Activated T-helper 17 cell treated with anti-CD3 and anti-CD28 coated beads, Interleukin-2, amount 50 U/mL, for 72 hours (primary cell): ENCODE results near the gene ZBTB49. TPM values are rescaled to one million over a fixed set of nuclear protein-coding genes. Genes with fewer than 3 reads are reported as not detected.
"Not testable (repeated sequence)": the region's sequence is repeated elsewhere in the genome, so short reads cannot be mapped to it uniquely, and the experiment has no call there.

ENCODE experiments used
- ATAC-seq: fragments of 150-1000 bp; cut with Tn5 transposase; replicated peaks from 2 replicates; pipeline ENCODE4 v1.10.0; 2021; ENCODE audit warnings: mild to moderate bottlenecking, moderate library complexity
- H3K27ac Mint-ChIP-seq: one replicate; pipeline ENCODE4 v1.8.0; 2022; ENCODE audit warnings: mixed read lengths
- H3K27me3 Mint-ChIP-seq: one replicate; pipeline ENCODE4 v1.8.0; 2022; ENCODE audit warnings: mixed read lengths
- H3K36me3 Mint-ChIP-seq: one replicate; pipeline ENCODE4 v1.8.0; 2022; ENCODE audit warnings: low read depth, mild to moderate bottlenecking, mixed read lengths
- H3K4me1 Mint-ChIP-seq: one replicate; pipeline ENCODE4 v1.8.0; 2022; ENCODE audit warnings: mixed read lengths
- H3K4me3 Mint-ChIP-seq: one replicate; pipeline ENCODE4 v1.8.0; 2022; ENCODE audit warnings: mild to moderate bottlenecking, mixed read lengths
- H3K9me3 Mint-ChIP-seq: one replicate; pipeline ENCODE4 v1.8.0; 2022; ENCODE audit warnings: mixed read lengths
- total RNA-seq, 2 donors: library from RNA; stranded (reverse); gene quantifications; one replicate each; pipeline ENCODE4 v1.2.3, GENCODE V29; 2022

The ZBTB49 gene
- total RNA-seq, 2 donors from 2014 or later, result 3.5 to 7.6 TPM

DNA sequence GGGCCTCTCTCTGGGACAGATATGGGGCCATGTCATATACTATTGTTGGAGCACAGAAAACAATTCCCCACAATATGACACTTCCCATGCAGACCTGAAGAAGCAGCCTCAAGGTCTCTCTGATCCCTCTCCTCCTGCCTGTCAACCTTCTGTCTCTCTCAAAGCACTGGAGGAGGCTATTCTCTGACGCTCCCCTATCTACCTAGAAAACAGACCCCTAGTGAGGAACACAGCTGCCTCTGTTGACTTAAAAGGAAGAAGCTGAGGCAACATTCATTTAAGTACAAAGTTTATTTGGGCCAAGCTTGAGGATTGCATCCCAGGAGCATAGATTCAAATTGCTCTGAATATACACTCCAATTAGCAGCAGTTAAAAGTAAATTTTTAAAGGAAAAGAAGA is 57.5 kb downstream of the ZBTB49 start:
- peaks cover 3% of the 10 kb centered on the region for H3K9me3 Mint-ChIP-seq
- H3K27ac Mint-ChIP-seq, result no peak overlapping the region
- H3K36me3 Mint-ChIP-seq, result no peaks in the 10 kb centered on the region
- no peak overlapping the region for H3K4me3 Mint-ChIP-seq
- ATAC-seq, result no peak
- H3K4me1 Mint-ChIP-seq, result peaks cover 13% of the 10 kb centered on the region
- H3K27me3 Mint-ChIP-seq, result no peaks in the 10 kb centered on the region

DNA sequence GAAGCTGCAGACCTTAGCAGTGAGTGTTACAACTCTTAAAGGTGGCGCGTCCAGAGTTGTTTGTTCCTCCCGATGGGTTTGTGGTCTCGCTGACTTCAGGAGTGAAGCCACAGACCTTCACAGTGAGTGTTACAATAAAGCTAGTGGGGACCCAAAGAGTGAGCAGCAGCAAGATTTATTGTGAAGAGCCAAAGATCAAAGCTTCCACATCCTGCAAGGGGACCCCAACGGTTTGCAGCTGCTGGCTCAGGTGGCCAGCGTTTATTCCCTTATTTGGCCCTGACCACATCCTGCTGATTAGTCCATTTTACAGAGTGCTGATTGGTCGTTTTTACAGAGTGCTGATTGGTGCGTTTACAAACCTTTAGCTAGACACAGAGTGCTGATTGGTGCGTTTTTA is 58.5 kb downstream of the ZBTB49 start:
- H3K27me3 Mint-ChIP-seq, H3K36me3 Mint-ChIP-seq, ATAC-seq, H3K9me3 Mint-ChIP-seq: not testable (repeated sequence)
- Mint-ChIP-seq H3K4me3 (peak overlapping the region; percentile 28), H3K27ac (peak overlapping the region; percentile 68), H3K4me1 (peaks cover 13% of the 10 kb centered on the region)

DNA sequence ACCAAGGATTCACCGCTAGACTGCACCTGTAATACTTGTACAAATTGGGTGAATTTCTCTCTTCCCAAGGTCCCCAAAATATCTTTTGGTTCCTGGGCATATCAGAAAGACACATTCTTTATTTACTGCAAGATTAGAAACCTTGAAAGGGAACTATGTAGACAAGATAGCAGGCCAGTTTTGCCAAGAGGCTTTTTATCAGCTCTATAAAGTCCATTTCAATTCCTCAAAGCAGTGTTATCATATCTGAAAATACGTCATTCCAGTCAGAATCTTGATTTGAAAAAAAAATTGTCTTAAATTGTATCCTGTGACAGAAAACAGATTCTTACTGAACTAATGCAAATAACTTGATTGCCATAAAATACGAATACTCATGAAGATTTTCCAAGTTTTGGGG is 59.8 kb downstream of the ZBTB49 start:
- Mint-ChIP-seq H3K9me3 (peaks cover 3% of the 10 kb centered on the region), H3K27ac (no peak overlapping the region), H3K36me3 (no peaks in the 10 kb centered on the region), H3K4me3 (no peak overlapping the region), H3K27me3 (no peaks in the 10 kb centered on the region), H3K4me1 (peaks cover 13% of the 10 kb centered on the region)
- no peak for ATAC-seq

DNA sequence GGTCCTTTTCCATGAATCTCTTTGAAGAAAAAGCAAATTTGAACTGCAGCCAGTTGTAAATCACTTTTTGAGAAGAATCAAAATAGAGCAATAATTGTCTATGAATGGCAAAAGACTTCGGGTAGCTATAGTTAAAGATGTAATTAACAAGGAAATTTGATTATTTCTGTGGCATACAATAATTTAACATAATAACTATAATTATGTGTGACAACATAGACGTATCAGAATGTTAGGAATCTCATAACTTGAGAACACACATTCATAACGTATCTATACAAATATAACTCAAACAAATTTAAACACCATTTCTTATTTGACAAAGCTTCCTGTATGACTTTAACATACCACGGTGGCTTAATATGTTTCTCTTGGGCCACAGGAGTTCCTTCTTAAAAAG is 60.9 kb downstream of the ZBTB49 start:
- Mint-ChIP-seq H3K4me1 (peaks cover 13% of the 10 kb centered on the region), H3K27ac (no peak overlapping the region), H3K27me3 (no peaks in the 10 kb centered on the region), H3K9me3 (peaks cover 3% of the 10 kb centered on the region), H3K4me3 (no peak overlapping the region), H3K36me3 (no peaks in the 10 kb centered on the region)
- ATAC-seq, result no peak

DNA sequence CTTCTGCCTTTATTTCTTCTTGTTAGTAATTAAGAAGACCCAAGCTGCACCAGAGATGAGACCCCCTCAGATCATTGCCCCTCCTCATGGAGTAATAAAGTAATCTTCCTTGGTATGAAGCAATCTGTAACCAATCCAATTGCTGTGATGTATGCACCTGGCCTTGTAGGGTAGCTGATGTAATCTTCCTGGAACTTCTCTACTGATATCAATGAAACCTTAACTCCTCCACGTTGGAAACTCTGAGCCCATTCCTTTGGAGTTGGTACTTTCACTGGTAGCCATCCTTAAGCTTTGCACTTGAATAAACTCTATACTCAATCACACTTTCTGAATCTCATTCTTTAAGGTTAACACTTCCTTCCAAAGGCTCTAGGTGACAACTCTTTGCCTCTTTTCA is 65.3 kb downstream of the ZBTB49 start:
- Mint-ChIP-seq H3K9me3 (no peaks in the 10 kb centered on the region), H3K36me3 (no peaks in the 10 kb centered on the region), H3K27ac (no peak overlapping the region), H3K27me3 (no peaks in the 10 kb centered on the region), H3K4me1 (no peaks in the 10 kb centered on the region), H3K4me3 (no peak overlapping the region)
- ATAC-seq, result no peak

DNA sequence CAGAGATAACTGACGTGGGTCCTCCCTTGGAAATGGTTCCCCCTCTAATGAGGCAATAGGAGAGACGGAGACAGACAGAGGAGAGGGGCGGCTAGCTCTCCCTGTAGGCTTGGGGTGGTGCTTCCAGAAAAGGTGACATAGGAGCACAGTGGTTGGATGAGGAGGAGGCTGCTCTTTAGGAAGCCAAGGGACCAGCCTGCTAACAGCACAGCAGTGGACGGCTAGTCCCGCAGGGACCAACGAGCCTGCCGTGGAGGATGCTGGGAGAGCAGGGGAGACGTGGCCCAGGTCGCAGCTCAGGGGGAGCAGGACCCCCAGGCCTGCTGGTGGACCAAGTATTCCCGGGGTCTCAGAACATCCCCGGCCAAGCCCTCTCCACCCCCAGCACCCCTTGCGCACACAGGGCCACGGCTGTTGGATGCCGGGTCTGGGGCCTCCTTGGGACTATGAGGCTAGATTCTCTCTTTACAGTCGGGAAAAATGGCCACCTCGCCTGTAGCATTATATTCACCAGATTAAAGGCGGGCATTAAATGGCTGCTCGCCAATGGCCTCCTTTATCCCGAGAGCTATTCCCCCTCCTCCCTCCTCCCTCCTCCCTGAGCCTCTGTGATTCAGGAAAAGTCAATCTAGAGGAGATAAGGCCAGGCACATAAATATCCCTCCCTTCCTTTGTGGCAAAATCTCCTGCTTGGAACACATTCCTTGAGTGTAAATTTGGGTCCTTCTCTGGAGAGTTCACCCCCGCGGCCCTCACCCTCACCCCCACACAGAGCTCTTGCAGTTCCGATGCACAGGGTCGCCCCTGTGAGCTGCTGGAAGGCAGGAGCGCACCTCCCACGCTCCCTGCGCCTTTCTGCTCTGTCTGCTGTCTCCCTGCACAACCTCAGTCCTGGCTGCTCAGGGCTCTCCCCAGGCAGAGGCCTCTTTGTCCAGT is 66.3 kb downstream of the ZBTB49 start:
- H3K4me3 Mint-ChIP-seq, result no peak overlapping the region
- no peaks in the 10 kb centered on the region for H3K9me3 Mint-ChIP-seq
- no peaks in the 10 kb centered on the region for H3K4me1 Mint-ChIP-seq
- no peak for ATAC-seq
- H3K36me3 Mint-ChIP-seq, result no peaks in the 10 kb centered on the region
- H3K27me3 Mint-ChIP-seq, result peaks cover 3% of the 10 kb centered on the region
- no peak overlapping the region for H3K27ac Mint-ChIP-seq

DNA sequence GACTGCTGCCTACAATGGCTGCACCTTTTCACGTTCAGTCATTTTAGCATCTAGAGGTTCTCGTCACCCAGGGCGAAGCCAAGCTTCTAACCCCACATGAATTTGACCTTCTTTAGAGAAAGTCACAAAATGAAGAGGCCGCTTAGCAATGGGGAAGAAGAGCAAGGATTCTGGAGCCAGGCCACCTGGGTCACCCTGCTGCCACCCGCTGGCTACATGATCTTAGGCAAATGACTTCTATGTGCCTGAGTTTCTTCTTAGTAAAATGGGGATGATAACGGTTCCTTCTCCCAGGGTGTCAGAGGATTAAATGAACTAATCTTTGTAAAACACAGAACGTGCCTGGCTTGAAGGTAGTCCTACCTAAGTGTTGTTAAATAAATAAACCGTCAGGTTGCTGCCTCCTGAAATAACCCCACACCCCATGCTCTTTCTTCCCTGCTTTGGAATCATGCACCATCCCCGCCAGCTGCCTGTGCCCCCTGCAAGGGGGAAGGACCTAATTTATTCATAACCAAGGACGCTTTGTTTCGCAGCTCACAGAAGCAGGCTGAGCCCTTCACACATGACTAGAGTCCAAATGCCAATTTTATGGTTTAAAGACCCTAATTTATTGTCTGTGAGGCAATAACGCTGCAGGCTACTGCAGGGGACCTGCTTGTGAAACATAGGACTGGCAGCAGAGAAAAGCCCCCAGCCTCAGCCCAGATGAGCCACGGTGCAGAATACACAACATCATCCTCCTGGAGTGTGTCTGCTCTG is 68.2 kb downstream of the ZBTB49 start:
- H3K4me3 Mint-ChIP-seq, result no peak overlapping the region
- no peak overlapping the region for H3K27ac Mint-ChIP-seq
- H3K4me1 Mint-ChIP-seq, result no peaks in the 10 kb centered on the region
- no peak for ATAC-seq
- peaks cover 3% of the 10 kb centered on the region for H3K27me3 Mint-ChIP-seq
- no peaks in the 10 kb centered on the region for H3K9me3 Mint-ChIP-seq
- H3K36me3 Mint-ChIP-seq, result no peaks in the 10 kb centered on the region

DNA sequence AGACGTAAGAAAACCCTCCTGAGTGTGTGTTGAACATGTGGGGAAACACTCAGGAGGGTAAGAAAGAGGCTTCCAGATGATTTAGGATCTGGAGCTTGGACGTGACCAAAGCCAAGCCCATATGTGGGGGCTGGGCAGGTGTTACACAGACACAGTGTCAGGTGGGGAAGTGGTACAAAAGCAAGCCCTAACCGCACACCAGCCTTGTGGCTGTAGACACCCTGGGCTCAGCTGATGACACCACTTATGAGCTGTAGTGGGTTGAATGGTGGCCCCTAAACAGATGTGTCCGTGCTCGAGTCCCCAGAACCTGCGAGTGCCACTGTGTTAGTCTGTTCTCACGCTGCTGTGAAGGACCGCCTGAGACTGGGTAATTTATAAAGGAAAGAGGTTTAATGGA is 71.8 kb downstream of the ZBTB49 start:
- Mint-ChIP-seq H3K27me3 (peaks cover 3% of the 10 kb centered on the region), H3K36me3 (no peaks in the 10 kb centered on the region), H3K4me1 (no peaks in the 10 kb centered on the region), H3K4me3 (no peak overlapping the region), H3K27ac (no peak overlapping the region), H3K9me3 (no peaks in the 10 kb centered on the region)
- ATAC-seq, result no peak

DNA sequence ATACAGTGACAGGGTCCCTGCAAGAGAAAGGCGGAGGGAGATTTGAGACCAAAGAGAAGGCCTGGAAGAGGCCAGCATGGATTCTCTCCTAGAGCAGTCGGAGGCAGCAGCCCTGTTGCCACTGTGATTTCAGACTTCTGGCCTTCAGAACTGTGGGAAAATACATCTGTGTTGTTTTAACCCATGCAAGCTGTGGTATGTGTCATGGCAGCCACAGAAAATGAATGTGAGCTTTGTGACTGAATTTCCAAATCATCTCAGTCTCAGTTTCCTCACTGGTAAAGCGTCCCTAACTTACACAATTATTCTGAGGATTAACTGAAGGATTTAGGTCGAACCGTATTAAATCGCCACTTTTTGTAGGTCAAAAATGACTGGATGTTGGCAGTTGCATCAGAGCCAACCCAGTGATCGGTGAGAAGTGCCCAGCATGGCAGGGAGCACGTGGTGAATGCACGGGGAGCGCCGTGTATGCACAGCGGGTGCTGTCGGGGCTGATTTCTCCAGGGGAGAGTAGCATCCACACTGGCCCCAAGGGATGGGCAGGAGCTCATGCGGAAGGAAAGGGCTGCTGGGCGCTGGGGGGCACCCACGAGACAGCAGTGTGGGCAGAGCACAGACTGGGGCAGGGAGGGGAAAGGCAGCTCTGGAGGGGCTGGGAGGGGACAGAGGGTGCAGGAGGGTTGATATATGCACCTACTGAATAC is 73.1 kb downstream of the ZBTB49 start:
- no peaks in the 10 kb centered on the region for H3K4me1 Mint-ChIP-seq
- ATAC-seq, result no peak
- H3K27me3 Mint-ChIP-seq, result peaks cover 3% of the 10 kb centered on the region
- no peaks in the 10 kb centered on the region for H3K36me3 Mint-ChIP-seq
- no peaks in the 10 kb centered on the region for H3K9me3 Mint-ChIP-seq
- H3K4me3 Mint-ChIP-seq, result no peak overlapping the region
- H3K27ac Mint-ChIP-seq, result no peak overlapping the region

DNA sequence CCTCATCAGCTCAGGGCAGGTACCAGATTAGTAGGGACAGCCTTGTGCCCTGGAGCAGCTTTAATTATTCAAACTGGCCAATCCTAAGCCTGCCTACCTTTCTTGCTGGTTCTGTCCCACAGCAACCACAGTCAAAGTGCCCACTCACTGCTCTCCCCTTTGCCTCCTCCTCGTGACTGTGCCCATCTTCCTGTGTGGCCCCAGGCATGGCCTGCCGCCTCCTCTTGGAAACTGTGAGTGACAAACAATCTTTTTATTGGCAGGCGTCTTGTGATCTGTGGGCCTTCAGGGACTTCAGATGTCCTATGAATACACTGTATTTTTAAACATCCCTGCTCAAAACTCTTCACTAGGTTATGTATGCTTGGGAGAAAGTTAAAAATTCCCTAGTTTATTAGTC is 74.0 kb downstream of the ZBTB49 start:
- Mint-ChIP-seq H3K27me3 (peaks cover 3% of the 10 kb centered on the region), H3K27ac (no peak overlapping the region), H3K9me3 (no peaks in the 10 kb centered on the region), H3K4me3 (no peak overlapping the region), H3K4me1 (no peaks in the 10 kb centered on the region), H3K36me3 (no peaks in the 10 kb centered on the region)
- ATAC-seq, result no peak

DNA sequence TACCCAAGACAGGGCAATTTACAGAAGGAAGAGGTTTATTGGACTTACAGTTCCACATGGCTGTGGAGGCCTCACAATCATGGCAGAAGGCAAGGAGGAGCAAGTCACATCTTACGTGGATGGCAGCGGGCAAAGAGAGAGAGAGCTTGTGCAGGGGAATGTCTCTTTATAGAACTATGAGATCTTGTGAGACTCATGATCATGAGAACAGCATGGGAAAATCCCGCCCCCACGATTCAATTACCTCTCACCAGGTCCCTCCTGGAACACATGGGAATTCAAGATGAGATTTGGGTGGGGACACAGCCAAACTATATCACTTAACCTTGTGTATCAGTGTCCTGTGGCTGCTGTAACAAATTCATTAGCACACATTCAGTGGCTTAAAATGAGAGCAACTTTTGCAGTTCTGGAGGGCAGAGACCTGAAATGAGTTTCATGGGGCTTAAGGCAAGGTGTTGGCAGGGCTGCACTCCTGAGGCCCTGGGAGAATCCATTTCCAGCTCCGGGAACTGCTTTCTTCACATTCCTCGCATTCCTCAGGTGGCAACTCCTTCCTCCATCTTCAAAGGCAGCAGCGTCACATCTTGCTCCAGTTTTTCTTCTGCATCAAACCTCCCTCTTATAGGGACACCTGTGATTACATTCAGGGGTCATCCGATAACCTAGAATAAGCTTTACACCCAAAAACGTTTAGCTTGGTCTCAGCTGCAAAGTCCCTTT is 74.6 kb downstream of the ZBTB49 start:
- H3K9me3 Mint-ChIP-seq, result no peaks in the 10 kb centered on the region
- no peaks in the 10 kb centered on the region for H3K36me3 Mint-ChIP-seq
- no peak for ATAC-seq
- H3K27me3 Mint-ChIP-seq, result peaks cover 3% of the 10 kb centered on the region
- H3K27ac Mint-ChIP-seq, result no peak overlapping the region
- no peaks in the 10 kb centered on the region for H3K4me1 Mint-ChIP-seq
- H3K4me3 Mint-ChIP-seq, result no peak overlapping the region

DNA sequence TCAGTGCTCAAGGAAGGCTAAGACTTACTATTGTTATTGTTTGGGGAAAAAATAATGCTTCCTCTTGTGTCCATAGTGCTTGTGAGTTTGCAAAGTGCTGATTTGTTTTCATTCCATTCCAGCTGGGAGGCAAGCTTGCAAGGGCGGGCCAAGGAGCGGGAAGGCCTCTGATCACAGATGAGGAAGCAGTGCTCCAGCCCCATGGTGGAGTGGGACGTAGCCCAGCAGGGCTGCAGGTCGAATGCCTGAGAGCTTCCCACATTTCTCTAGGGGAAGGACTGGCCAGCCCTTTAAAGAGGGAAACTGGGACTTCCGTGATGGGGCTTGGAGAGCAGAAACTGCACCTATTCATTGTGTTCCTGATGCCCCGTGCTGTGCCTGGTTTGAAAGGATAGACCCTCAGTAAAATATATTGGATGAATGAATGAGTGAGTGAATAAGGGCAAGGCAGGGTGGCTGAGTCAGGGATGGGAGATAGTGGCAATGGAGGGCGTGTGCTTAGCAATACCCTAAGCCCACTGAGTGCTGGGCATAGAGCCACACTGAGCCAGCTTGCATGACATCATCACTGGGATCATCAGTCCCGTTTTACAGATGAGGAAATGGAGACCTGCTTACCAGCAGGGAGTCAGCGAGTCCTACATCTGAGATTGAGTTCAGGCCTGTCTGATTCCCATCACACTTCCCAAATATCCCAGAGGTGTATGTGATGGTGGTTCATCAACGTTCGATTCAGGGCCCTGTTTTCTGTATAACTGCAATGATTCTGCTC is 78.9 kb downstream of the ZBTB49 start:
- Mint-ChIP-seq H3K4me3 (no peak overlapping the region), H3K27ac (no peak overlapping the region), H3K9me3 (no peaks in the 10 kb centered on the region), H3K36me3 (no peaks in the 10 kb centered on the region), H3K4me1 (no peaks in the 10 kb centered on the region), H3K27me3 (no peaks in the 10 kb centered on the region)
- no peak for ATAC-seq
